GM23338 (cell line): Measurements from ENCODE around the gene GAPVD1. TPM values are rescaled to one million over a fixed set of nuclear protein-coding genes. Genes with fewer than 3 reads are reported as not detected.

ENCODE experiments used
- ATAC-seq: fragments of 200-7000 bp; cut with Tn5 transposase; 3 replicates; pipeline ENCODE4 v1.9.1; 2020
- DNase-seq: peaks from one replicate; pipeline ENCODE4 v3.0.0-alpha.2; 2015; ENCODE audit warnings: low spot score
- H2AFZ ChIP-seq: fragments of 200-600 bp; sonication (generic); 2 replicates; pipeline ENCODE4 v1.8.0; 2016; ENCODE audit warnings: antibody characterized with exemption, mild to moderate bottlenecking, moderate library complexity
- H3F3A ChIP-seq: fragments of 200-600 bp; sonication (generic); replicated peaks from 2 replicates; pipeline ENCODE4 v1.8.0; 2017; ENCODE audit warnings: antibody characterized with exemption, mixed run types, low read depth
- H3K27ac ChIP-seq: fragments of 200-600 bp; sonication (generic); 2 replicates; pipeline ENCODE4 v1.6.1; 2016; ENCODE audit warnings: low read depth
- H3K27me3 ChIP-seq: fragments of 200-600 bp; sonication (generic); 2 replicates; pipeline ENCODE4 v1.8.0; 2016; ENCODE audit warnings: mild to moderate bottlenecking, mixed run types, moderate library complexity; ENCODE audit not compliant: insufficient read depth
- H3K36me3 ChIP-seq: fragments of 200-600 bp; sonication (generic); 2 replicates; pipeline ENCODE4 v1.8.0; 2016; ENCODE audit warnings: mild to moderate bottlenecking; ENCODE audit not compliant: insufficient read depth
- H3K4me1 ChIP-seq: fragments of 200-600 bp; sonication (generic); 2 replicates; pipeline ENCODE4 v1.8.0; 2016; ENCODE audit warnings: mild to moderate bottlenecking, moderate library complexity; ENCODE audit not compliant: insufficient read depth
- H3K4me2 ChIP-seq: fragments of 200-600 bp; sonication (generic); 2 replicates; pipeline ENCODE4 v1.7.1; 2017; ENCODE audit warnings: mixed run types
- H3K4me3 ChIP-seq: fragments of 200-600 bp; sonication (generic); 2 replicates; pipeline ENCODE4 v1.6.1; 2016; ENCODE audit warnings: mixed run types
- H3K79me2 ChIP-seq: fragments of 200-600 bp; sonication (generic); replicated peaks from 2 replicates; pipeline ENCODE4 v1.8.0; 2017; ENCODE audit warnings: mild to moderate bottlenecking; ENCODE audit not compliant: insufficient read depth
- H3K9me2 ChIP-seq: fragments of 200-600 bp; sonication (generic); 2 replicates; pipeline ENCODE4 v1.8.0; 2017; ENCODE audit not compliant: insufficient read depth
- H4K20me1 ChIP-seq: fragments of 200-600 bp; sonication (generic); replicated peaks from 2 replicates; pipeline ENCODE4 v1.8.0; 2017; ENCODE audit warnings: mild to moderate bottlenecking; ENCODE audit not compliant: insufficient read depth
- H3K27ac Mint-ChIP-seq: 2 replicates; pipeline ENCODE4 v1.8.0; 2020; ENCODE audit warnings: inconsistent platforms, mild to moderate bottlenecking, moderate library complexity, mixed read lengths
- H3K27me3 Mint-ChIP-seq: 3 replicates; pipeline ENCODE4 v1.8.0; 2022; ENCODE audit warnings: low read depth, mild to moderate bottlenecking, moderate library complexity, mixed read lengths, inconsistent platforms; ENCODE audit not compliant: insufficient read depth, poor library complexity
- H3K36me3 Mint-ChIP-seq: 3 replicates; pipeline ENCODE4 v1.8.0; 2021; ENCODE audit warnings: low read depth, mild to moderate bottlenecking, inconsistent platforms, moderate library complexity, mixed read lengths
- H3K4me1 Mint-ChIP-seq: 3 replicates; pipeline ENCODE4 v1.8.0; 2020; ENCODE audit warnings: mild to moderate bottlenecking, inconsistent platforms, mixed read lengths
- H3K4me3 Mint-ChIP-seq: 3 replicates; pipeline ENCODE4 v1.8.0; 2021; ENCODE audit warnings: moderate library complexity, mild to moderate bottlenecking, inconsistent platforms, mixed read lengths
- H3K9me3 Mint-ChIP-seq: 3 replicates; pipeline ENCODE4 v1.8.0; 2020; ENCODE audit warnings: moderate library complexity, mild to moderate bottlenecking, inconsistent platforms, mixed read lengths
- CREB1 ChIP-seq: fragments of 250-450 bp; sonication (Bioruptor Pico); IDR thresholded peaks from 2 replicates; pipeline ENCODE4 v1.5.0; 2020; ENCODE audit warnings: low read depth, mild to moderate bottlenecking, moderate library complexity
- JUNB ChIP-seq: IDR thresholded peaks from one replicate; pipeline ENCODE4 v1.6.1; 2016; ENCODE audit warnings: antibody characterized with exemption; ENCODE audit not compliant: unreplicated experiment
- NANOG ChIP-seq: IDR thresholded peaks from 2 replicates; pipeline ENCODE4 v1.6.1; 2016; ENCODE audit warnings: antibody characterized with exemption, borderline replicate concordance
- POLR2AphosphoS5 ChIP-seq: IDR thresholded peaks from 2 replicates; pipeline ENCODE4 v1.6.1; 2016; ENCODE audit warnings: antibody characterized with exemption, low read depth
- ZNF114 ChIP-seq: fragments of 250-450 bp; sonication (Bioruptor Pico); IDR thresholded peaks from 2 replicates; pipeline ENCODE4 v1.5.0; 2020; ENCODE audit warnings: mild to moderate bottlenecking, moderate library complexity
- ZNF331 ChIP-seq: fragments of 250-450 bp; sonication (Bioruptor Pico); IDR thresholded peaks from 2 replicates; pipeline ENCODE4 v1.5.0; 2020; ENCODE audit warnings: low read depth, mild to moderate bottlenecking, moderate library complexity
- polyA plus RNA-seq: library from polyadenylated mRNA; unstranded; fragments of >200 nt; fragmentation: Nextera tagmentation; extraction: Ambion mirVana; gene quantifications from 2 replicates; pipeline ENCODE4 v1.2.1, GENCODE V29; 2016
- total RNA-seq: library from RNA; depleted of rRNA; stranded (reverse); fragments of >200 nt; shearing (Covaris generic); gene quantifications from 2 replicates; pipeline ENCODE4 v1.2.3, GENCODE V29; 2014
- TF ChIP-seq, protein P1 (sequence below): IDR thresholded peaks from one replicate; pipeline ENCODE4 v1.6.1; 2018; ENCODE audit warnings: antibody characterized with exemption; ENCODE audit not compliant: unreplicated experiment
- TF ChIP-seq, protein P2 (sequence below): fragments of 250-450 bp; sonication (Bioruptor Pico); IDR thresholded peaks from 2 replicates; pipeline ENCODE4 v1.5.0; 2020; ENCODE audit warnings: mild to moderate bottlenecking, moderate library complexity
- TF ChIP-seq, protein P3 (sequence below), 2 experiments: fragments of 200-600 bp in 1 of 2; sonication (generic) in 1 of 2; conservative IDR thresholded peaks; 2 replicates each; pipeline versions ENCODE4 v1.5.1 to v1.6.1; 2016 to 2017; ENCODE audit warnings: antibody characterized with exemption in 2 of 2, low read depth in 2 of 2, mild to moderate bottlenecking in 2 of 2, moderate library complexity in 1 of 2

GAPVD1 gene
- total and polyA plus RNA-seq, 2 experiments from 2014 or later, result 19.2 to 34.6 TPM

DNA sequence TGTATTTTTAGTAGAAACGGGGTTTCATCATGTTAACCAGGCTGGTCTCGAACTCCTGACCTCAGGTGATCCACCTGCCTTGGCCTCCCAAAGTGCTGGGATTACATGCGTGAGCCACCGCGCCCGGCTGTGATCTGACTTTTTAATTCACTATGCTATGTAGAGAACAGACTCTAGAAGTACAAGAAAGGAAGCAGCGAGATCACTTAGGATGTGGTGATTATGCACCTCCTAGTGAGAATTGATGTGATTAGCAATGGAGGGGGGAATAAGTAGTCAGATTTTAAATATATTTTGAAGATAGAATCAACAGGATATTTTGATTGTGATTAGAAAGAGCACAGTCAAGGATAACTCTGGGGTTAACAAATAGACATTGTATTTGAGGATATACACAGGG is 36.3 kb downstream of the GAPVD1 start:
- H3K36me3 Mint-ChIP-seq, result peaks cover 21% of the 10 kb centered on the region; the same call in 2 of the 3 replicates
- ATAC-seq, result no peak
- Histone ChIP-seq H2AFZ (no peak overlapping the region), H4K20me1 (peaks cover 10% of the 10 kb centered on the region), H3K27ac (no peak overlapping the region), H3K36me3 (peaks cover 13% of the 10 kb centered on the region; the same call in 1 of the 2 replicates), H3K79me2 (peaks cover 14% of the 10 kb centered on the region), H3F3A (no peaks in the 10 kb centered on the region), H3K27me3 (no peaks in the 10 kb centered on the region), H3K4me2 (no peak overlapping the region), H3K9me2 (no peaks in the 10 kb centered on the region), H3K4me3 (no peak overlapping the region), H3K4me1 (no peaks in the 10 kb centered on the region)
- no peak overlapping the region for H3K27ac Mint-ChIP-seq
- no peaks in the 10 kb centered on the region for H3K9me3 Mint-ChIP-seq
- peaks cover 2% of the 10 kb centered on the region for H3K27me3 Mint-ChIP-seq
- TF ChIP-seq CREB1 (CRISPR knock-in tag) (no peak), NANOG (no peak), ZNF114 (CRISPR knock-in tag) (no peak), JUNB (no peak), POLR2AphosphoS5 (no peak), ZNF331 (CRISPR knock-in tag) (no peak)
- TF ChIP-seq, protein P1, sequence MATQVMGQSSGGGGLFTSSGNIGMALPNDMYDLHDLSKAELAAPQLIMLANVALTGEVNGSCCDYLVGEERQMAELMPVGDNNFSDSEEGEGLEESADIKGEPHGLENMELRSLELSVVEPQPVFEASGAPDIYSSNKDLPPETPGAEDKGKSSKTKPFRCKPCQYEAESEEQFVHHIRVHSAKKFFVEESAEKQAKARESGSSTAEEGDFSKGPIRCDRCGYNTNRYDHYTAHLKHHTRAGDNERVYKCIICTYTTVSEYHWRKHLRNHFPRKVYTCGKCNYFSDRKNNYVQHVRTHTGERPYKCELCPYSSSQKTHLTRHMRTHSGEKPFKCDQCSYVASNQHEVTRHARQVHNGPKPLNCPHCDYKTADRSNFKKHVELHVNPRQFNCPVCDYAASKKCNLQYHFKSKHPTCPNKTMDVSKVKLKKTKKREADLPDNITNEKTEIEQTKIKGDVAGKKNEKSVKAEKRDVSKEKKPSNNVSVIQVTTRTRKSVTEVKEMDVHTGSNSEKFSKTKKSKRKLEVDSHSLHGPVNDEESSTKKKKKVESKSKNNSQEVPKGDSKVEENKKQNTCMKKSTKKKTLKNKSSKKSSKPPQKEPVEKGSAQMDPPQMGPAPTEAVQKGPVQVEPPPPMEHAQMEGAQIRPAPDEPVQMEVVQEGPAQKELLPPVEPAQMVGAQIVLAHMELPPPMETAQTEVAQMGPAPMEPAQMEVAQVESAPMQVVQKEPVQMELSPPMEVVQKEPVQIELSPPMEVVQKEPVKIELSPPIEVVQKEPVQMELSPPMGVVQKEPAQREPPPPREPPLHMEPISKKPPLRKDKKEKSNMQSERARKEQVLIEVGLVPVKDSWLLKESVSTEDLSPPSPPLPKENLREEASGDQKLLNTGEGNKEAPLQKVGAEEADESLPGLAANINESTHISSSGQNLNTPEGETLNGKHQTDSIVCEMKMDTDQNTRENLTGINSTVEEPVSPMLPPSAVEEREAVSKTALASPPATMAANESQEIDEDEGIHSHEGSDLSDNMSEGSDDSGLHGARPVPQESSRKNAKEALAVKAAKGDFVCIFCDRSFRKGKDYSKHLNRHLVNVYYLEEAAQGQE, result no peak
- TF ChIP-seq, protein P2, sequence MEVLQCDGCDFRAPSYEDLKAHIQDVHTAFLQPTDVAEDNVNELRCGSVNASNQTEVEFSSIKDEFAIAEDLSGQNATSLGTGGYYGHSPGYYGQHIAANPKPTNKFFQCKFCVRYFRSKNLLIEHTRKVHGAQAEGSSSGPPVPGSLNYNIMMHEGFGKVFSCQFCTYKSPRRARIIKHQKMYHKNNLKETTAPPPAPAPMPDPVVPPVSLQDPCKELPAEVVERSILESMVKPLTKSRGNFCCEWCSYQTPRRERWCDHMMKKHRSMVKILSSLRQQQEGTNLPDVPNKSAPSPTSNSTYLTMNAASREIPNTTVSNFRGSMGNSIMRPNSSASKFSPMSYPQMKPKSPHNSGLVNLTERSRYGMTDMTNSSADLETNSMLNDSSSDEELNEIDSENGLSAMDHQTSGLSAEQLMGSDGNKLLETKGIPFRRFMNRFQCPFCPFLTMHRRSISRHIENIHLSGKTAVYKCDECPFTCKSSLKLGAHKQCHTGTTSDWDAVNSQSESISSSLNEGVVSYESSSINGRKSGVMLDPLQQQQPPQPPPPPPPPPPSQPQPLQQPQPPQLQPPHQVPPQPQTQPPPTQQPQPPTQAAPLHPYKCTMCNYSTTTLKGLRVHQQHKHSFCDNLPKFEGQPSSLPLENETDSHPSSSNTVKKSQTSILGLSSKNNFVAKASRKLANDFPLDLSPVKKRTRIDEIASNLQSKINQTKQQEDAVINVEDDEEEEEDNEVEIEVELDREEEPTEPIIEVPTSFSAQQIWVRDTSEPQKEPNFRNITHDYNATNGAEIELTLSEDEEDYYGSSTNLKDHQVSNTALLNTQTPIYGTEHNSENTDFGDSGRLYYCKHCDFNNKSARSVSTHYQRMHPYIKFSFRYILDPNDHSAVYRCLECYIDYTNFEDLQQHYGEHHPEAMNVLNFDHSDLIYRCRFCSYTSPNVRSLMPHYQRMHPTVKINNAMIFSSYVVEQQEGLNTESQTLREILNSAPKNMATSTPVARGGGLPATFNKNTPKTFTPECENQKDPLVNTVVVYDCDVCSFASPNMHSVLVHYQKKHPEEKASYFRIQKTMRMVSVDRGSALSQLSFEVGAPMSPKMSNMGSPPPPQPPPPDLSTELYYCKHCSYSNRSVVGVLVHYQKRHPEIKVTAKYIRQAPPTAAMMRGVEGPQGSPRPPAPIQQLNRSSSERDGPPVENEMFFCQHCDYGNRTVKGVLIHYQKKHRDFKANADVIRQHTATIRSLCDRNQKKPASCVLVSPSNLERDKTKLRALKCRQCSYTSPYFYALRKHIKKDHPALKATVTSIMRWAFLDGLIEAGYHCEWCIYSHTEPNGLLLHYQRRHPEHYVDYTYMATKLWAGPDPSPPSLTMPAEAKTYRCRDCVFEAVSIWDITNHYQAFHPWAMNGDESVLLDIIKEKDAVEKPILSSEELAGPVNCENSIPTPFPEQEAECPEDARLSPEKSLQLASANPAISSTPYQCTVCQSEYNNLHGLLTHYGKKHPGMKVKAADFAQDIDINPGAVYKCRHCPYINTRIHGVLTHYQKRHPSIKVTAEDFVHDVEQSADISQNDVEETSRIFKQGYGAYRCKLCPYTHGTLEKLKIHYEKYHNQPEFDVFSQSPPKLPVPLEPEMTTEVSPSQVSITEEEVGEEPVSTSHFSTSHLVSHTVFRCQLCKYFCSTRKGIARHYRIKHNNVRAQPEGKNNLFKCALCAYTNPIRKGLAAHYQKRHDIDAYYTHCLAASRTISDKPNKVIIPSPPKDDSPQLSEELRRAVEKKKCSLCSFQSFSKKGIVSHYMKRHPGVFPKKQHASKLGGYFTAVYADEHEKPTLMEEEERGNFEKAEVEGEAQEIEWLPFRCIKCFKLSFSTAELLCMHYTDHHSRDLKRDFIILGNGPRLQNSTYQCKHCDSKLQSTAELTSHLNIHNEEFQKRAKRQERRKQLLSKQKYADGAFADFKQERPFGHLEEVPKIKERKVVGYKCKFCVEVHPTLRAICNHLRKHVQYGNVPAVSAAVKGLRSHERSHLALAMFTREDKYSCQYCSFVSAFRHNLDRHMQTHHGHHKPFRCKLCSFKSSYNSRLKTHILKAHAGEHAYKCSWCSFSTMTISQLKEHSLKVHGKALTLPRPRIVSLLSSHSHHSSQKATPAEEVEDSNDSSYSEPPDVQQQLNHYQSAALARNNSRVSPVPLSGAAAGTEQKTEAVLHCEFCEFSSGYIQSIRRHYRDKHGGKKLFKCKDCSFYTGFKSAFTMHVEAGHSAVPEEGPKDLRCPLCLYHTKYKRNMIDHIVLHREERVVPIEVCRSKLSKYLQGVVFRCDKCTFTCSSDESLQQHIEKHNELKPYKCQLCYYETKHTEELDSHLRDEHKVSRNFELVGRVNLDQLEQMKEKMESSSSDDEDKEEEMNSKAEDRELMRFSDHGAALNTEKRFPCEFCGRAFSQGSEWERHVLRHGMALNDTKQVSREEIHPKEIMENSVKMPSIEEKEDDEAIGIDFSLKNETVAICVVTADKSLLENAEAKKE (CRISPR knock-in tag), result no peak
- TF ChIP-seq, protein P3, sequence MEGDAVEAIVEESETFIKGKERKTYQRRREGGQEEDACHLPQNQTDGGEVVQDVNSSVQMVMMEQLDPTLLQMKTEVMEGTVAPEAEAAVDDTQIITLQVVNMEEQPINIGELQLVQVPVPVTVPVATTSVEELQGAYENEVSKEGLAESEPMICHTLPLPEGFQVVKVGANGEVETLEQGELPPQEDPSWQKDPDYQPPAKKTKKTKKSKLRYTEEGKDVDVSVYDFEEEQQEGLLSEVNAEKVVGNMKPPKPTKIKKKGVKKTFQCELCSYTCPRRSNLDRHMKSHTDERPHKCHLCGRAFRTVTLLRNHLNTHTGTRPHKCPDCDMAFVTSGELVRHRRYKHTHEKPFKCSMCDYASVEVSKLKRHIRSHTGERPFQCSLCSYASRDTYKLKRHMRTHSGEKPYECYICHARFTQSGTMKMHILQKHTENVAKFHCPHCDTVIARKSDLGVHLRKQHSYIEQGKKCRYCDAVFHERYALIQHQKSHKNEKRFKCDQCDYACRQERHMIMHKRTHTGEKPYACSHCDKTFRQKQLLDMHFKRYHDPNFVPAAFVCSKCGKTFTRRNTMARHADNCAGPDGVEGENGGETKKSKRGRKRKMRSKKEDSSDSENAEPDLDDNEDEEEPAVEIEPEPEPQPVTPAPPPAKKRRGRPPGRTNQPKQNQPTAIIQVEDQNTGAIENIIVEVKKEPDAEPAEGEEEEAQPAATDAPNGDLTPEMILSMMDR (conservative IDR thresholded peaks at IDR 0.05; ENCODE audit: low read depth in 2 of 2), result no peak
- no peaks in the 10 kb centered on the region for H3K4me1 Mint-ChIP-seq
- DNase-seq, result no peak
- H3K4me3 Mint-ChIP-seq, result no peak overlapping the region
